HG02610 (cell line): ENCODE data around the gene CLEC1B.
"Not testable (repeated sequence)": the region's sequence is repeated elsewhere in the genome, so short reads cannot be mapped to it uniquely, and the experiment has no call there.

ENCODE experiments used
- ATAC-seq: cut with Tn5 transposase; IDR thresholded peaks from one replicate; pipeline ENCODE4 v1.9.1; 2021; ENCODE audit warnings: mild to moderate bottlenecking, moderate library complexity; ENCODE audit not compliant: unreplicated experiment

Gene CLEC1B

DNA sequence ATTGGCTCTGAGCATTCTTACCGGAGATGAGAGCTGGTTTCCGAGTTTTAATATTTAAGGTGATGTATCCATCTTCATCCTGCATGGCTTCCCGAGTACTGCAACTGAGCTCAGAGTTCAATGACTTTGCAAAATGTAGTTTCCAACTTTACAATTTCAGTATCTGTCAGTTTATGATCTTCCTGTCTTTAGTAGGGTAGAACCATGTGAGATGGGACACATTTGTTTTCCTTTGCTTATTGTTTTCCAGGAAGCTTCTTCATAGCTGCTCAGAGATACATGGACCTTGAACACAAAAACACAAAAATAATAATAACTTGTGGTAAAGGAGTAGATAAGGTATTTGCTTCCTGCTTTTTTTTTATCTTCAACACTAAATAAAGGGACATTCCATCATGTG, at the start of gene CLEC1B:
Gene CLEC1B (minus strand): TSS at position 106 of the 400 bp plus-strand sequence. CDS start 21 bp downstream, at position 85.
- ATAC-seq, result no peak

DNA sequence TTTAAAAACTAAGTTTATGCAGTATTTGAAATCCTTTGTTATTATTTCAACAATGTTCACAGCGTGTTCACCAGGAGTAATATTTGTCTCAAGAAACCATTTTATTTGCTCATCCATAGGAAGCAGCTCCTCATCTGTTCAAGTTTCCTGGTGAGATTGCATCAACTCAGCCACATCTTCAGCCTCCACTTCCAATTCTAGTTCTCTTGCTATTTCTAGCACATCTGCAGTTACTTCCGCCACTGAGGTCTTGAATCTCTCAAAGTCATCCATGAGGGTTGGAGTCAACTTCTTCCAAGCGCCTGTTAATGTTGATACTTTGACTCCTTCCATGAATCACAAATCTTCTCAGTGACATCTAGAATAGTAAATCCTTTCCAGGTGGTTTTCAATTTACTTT, 49.6 kb upstream of the CLEC1B start:
- ATAC-seq, result no peak

DNA sequence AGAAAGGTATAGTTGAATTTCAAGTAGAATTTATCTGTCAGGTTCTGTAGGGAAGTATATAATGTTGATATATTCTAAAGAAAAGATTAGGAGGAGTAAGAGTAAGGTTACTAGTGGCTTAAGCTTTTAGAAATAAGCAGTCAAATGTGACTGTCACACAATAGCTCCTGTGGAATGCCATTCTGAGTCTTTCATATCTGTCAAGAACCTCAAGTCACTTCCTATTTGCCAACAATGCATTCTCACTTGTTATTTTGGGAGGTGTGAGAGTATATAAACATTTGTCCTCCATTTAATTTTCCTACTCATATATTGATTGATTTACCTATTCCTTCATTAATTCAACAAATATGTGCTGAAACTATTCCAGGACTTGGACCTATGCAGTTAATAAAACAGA, 43.2 kb upstream of the CLEC1B start:
- no peak for ATAC-seq

DNA sequence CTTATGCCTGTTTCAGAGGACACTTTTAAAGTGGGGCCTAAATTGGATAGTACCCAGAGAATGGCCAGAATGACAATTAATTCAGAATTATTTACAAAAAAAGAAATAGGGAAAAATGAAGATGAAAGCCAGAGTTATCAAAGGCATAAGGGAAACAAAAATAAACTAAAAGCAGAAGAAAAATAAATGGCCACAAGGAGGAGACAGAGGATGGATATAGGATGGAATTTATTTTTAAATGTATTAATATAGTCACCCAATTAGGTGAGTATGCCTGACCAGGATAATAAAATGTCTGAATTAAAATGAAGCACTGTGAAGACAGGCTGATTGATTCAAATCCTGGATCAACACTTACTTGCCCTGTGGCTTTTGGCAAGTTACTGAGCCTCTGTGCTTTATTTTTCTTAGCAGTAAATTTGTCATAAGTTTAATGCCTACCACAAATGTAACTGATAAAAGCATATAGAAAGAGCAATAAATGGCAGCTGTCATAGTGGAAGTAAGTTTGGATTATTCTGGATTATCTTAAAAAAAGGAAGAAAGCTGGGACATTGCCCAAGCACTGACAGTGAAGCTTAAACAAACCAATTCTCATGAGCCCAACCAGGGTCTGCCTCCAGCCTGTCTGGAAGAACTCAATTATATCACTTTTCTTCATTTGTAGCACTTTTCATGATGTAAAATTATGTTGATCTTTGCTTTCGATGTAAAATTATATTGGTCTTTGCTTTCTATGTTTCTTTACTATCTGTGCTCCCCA, 35.0 kb upstream of the CLEC1B start:
- no peak for ATAC-seq

DNA sequence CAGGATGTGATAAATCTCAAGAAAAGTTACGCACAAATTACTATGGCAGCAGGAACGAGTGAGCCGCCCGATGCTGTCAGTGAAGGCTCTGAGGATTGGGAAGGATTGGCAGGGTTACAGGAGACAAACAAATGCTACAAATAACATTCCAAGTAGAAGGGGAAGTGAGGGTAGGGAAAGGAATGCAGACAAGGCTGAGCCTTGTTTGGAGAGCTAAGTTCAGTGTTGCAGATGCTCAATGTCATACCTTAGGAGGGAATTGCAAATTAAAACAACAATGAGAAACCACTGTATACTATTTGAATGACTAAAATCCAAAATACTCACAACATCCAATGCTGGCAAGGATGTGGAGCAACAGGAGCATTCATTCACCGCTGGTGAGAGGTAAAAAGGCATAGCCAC, 32.9 kb upstream of the CLEC1B start:
- ATAC-seq, result no peak

DNA sequence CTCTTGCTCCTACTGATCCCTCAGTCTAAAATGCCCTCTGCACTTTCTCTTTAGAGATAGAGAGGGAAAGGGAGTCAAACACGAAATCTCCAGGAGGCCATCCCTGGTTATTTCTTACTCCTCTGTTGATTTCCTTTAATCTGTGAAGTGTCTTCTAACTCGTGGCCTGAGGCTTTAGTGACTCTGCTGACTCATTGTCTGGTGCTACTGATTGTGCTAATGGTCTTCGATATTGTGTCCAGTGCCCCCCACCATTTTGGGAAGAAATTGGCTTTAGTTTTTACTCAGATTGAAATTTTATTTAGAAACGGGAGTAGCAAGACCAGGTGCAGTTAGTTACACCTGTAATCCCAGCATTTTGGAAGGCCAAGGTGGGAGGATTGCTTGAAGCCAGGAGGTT, 32.4 kb upstream of the CLEC1B start:
- ATAC-seq, result no peak

DNA sequence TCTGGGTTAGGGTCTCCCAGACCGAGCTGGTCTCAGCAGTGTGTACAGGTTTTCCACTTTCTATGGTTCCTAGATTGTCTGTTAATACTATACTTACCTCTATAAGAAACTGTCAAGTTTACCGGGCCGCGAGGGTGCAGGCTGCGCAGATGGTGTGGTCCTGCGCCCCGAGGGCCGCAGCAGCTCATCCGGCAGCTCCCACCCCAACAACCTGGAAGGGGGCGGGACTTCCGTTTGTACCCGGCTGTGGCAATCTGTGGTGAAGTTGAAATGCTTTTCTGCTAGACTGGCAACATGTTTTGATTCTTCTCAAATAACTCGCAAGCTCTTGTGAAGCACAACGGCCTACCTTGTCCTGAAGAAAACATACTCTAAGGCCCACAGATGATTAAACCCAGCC, 31.5 kb upstream of the CLEC1B start, which contains the start of gene CLEC9A:
Gene CLEC9A (plus strand): TSS at position 237 of the 400 bp plus-strand sequence. CDS start 22,006 bp downstream, outside the sequence.
- ATAC-seq, result no peak

DNA sequence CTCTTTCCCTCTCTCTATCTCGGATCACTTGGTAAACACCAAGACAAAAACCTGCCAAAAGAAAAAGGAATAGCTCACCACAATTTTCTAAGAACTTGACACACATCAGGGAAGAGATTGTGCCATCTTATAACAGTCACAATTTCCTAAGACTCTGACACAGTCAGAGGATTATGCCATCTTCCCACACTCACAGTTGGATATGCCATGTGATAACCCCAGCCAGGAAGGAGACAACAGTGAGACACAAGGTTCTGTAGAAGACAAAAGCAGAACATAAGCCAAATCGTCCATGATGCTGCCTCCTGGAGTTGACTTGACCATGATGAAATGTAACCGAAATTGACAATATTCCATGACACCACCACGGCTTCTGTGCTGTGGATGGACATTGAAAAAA, 28.8 kb upstream of the CLEC1B start:
- no peak for ATAC-seq

DNA sequence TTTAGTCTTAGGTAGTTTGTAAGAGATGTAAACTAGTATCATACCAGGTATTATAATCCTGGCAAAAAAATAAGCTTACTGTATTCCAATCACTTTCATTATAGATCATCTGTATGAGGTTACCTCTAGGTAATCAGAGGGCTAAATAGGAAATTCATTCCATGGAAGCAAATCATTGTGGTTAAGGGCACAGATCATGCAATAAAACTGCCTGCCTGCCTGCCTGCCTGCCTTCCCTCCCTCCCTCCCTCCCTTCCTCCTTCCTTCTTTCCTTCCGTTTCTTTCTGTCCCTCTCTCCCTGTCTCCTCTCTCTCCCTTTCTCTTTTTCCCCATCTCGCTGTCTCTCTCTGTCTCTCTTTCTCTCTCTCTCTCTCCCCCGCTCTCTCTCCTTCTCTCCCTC, 28.4 kb upstream of the CLEC1B start:
- no peak for ATAC-seq

DNA sequence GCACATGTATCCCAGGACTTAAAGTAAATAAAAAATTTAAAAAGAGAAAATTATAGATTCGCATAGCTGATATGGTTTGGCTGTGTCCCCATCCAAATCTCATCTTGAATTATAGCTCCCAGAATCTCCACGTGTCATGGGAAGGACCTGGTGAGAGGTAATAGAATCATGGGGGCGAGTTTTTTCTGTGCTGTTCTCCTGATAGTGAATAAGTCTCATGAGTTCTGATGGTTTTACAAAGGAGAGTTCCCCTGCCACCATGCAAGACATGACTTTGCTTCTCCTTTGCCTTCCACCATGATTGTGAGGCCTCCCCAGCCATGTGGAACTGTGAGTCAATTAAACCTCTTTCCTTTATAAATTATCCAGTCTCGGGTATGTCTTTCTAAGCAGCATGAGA, 27.7 kb upstream of the CLEC1B start:
- ATAC-seq, result not testable (repeated sequence)

DNA sequence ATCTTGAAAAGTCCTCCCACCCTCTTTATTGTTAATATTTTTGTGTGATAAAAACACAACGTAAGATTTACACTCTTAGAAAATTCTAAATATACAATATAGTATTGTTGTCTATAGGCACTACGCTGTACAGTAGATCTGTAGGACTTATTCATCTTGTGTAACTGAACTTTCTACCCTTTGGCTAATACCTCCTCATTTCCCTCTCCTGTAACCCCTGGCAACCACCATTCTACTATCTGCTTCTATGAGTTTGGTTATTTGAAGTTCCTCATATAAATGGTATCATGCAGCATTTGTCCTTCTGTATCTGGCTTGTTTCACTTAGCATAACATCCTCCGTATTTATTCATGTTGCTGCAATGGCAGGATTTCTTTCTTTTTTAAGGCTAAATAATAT, 26.3 kb upstream of the CLEC1B start:
- no peak for ATAC-seq

DNA sequence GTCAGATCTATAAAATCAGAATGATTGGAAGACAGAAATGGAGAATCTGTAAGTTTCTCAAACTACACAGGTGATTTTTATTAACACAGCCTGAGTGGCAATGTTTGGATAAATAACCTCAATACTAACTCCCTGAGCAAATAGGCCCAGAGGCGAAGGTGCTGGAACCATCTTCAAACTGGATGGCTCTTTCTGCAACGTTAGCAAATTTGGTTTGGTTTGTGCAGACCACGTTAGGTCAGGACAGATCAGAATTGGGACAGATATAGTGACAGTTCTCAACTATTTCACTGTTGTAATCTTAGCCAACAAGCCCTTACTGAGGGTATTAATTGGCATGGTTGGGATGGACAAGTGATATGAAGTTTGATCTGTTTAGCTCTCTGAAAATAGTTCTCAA, 22.4 kb upstream of the CLEC1B start:
- ATAC-seq, result no peak

DNA sequence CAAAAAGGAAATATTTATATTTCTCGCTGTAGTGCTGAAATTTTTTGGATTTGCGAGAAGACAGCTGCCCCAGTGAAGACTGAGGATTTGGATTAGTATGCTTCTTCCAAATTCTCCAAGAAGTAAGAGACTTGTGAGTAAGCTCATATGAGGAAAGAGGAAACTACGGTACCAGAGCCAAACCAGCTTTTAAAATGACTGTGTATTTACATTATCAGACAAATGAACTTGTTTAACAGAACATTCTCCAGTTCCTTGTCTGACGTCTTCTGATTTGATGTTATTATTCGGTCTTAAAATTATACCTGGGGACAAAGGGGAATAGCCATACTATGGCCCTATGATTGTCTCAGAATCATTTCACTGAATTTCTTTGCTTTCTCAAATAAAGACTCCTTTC, 19.5 kb upstream of the CLEC1B start:
- no peak for ATAC-seq

DNA sequence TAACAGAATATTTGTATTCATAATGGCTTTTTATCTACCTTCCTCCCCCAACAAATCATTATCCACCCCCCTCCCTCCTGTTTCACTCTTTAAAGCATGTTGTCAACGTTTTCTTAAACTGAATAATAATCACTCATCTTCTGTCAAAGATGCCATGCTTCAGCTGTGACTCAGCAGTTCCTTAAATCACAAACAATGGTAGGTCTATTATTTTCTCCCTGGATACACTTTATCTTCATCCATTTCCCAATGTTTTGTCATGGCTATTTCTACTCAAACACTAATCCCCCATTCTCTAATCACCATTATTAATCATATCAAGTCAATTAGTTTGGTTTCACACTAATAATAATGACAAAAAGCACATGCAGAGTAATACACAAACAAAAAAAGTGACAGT, 18.0 kb upstream of the CLEC1B start:
- no peak for ATAC-seq

DNA sequence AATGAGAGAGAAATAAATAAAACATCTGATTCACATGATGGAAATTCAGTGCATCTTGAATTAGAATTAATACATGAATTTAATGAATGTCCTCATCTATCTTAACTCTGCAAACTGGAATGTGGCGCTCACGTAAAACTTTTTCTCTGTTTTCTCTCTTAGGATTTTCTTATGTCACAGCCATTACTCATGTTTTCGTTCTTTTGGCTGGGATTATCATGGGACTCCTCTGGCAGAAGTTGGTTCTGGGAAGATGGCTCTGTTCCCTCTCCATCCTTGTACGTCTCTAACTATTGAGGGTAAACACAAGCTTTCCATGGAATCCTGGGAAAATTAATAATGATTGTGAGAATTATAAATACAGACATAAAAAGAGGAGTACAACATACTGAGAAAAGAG, 16.5 kb upstream of the CLEC1B start:
- no peak for ATAC-seq

DNA sequence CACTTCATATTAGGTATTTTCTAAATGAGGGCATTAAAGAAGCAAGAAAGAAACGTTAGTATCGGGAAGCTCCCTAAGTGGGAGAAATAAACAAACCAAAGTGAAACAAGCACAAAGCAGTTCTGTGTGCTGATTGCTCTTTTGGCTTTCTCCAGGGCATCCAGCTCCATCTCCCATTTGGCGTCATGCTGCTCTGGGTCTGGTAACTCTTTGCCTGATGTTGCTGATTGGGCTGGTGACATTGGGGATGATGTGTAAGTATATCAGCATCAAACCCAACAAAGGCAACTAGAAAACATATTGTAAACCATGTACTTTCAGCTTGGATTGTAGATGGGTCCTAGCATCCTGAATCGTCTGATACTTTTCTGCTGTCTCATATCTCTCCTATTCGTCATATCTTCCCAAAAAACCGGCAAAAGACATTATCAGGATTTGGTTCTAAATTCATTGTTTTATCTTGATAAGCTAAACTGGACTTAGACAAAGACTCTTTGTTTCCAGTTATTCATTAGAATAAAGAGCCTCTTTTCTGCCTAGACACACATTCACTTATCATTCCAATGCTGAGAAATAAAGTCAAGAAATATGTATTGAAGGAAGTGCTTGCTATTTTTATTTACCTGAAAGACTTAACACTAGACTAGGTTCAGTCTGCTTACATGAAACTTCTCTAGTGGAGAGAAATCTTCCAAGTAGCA, 13.9 kb upstream of the CLEC1B start:
- no peak for ATAC-seq

DNA sequence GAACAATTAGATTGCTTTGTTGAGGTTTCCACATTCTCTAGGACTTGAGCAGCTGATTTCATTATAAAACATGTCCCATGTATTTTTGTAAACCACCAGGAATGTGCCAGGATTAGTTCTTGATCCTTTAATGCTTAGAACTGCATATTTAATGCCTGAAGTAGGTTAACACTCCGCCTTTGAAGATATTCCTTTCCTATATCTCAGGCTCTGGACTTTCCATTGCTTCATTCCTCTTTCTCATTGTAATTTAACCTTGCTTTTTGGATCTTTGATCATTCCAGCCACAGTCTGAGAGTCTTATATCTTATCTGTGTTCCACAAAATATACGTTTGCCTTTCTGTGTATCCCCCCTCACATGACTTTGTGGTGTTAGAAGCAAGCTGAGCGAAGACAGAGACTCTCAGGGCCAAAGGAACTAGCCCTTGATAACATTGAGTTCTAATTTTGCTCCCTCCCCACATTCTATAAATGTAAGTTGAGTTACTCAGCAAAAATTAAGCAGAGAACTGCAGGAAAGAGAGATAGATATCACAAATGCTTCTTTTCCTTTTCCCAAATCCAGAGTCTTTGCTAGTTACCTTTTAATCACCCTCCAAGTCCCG, 2.4 kb upstream of the CLEC1B start:
- ATAC-seq, result no peak

DNA sequence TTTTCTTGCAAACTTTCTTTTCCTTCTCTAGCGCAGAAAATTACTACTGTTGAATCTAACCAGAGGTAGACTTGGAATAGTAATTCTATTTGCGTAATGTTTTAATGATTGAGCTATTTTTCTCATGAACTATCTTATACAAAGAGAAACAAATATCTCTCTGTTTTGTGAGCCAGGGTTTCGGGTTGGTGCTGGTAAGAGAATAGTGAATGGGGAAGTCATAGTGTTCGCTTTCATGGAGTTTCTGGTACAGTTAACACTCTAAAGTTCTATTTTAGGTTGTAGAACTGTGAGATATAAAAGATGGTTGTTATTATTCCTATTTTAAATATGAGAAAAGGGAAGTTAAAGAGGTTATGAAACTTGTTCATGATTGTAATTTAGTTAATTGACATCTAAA, 6.6 kb downstream of the CLEC1B start:
- no peak for ATAC-seq

DNA sequence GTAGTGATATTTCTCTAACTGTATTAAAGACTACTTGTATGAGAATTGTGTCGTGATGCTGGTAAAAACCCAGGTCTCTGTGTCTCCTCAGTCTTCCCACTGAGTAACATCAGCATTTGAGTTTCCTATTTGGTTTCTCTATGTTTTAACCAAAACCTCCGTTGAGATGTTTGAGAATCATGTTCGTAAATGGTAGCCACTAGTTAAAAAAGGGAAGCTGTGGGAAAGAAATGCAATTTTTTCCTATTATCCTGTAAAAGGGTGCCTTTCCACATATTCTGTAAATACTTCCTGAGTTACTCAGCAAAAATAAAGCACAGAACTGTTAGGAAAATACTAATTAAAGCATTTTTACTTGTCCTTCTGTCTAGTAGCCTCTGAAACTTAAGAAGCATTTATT, 7.0 kb downstream of the CLEC1B start:
- no peak for ATAC-seq

DNA sequence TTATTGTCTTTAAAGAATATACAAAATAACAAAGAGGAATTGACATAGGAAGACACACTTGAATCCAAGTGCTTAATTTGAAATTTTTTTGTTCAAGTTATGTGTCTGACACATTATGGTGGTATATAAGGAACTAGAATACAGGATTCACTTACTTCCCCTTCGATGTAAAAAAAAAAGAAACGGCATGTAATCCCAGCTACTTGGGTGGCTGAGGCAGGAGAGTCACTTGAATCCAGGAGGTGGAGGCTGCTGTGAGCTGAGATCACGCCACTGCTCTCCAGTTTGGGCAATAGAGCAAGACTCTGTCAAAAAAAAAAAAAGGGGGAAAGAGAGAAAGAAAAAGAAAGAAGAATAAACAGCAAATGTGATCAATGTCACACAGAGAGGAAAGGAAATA, 18.8 kb downstream of the CLEC1B start:
- ATAC-seq, result no peak

DNA sequence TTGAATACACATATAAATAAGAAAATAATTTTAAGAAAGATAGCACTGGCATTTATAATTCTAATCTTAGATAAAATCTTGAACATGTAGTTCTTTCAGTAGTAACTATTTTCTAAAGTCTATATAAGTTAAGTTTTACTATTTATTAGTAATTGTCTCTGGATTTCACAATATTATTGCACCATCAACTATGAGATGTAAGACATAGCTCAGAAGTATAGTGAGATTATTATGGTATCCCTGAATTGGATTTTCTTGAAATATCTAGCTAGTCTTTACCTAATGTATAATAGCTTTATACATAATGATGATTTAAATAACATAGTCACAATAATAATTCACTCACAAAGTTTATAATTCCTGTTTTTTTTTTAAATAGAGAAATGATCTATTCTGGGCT, 21.0 kb downstream of the CLEC1B start:
- ATAC-seq, result no peak

DNA sequence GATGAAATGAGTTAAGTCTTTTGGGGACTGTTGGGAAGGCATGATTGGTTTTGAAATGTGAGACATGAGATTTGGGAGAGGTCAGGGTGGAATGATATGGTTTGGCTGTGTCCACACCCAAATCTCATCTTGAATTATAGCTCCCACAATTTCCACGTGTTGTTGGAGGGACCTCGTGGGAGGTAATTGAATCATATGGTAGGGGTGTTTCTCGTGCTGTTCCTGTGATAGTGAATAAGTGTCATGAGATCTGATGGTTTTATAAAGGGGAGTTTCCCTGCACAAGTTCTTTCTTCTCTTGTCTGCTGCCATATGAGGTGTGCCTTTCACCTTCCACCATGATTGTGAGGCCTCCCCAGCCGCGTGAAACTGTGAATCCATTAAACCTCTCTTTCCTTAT, 22.3 kb downstream of the CLEC1B start:
- ATAC-seq, result not testable (repeated sequence)
